LoVo (cell line): Measurements from ENCODE around the gene SNX18.

ENCODE experiments used
- DNase-seq: peaks from one replicate; pipeline ENCODE4 v3.0.0-alpha.2; 2016; ENCODE audit warnings: low spot score

SNX18 gene

DNA sequence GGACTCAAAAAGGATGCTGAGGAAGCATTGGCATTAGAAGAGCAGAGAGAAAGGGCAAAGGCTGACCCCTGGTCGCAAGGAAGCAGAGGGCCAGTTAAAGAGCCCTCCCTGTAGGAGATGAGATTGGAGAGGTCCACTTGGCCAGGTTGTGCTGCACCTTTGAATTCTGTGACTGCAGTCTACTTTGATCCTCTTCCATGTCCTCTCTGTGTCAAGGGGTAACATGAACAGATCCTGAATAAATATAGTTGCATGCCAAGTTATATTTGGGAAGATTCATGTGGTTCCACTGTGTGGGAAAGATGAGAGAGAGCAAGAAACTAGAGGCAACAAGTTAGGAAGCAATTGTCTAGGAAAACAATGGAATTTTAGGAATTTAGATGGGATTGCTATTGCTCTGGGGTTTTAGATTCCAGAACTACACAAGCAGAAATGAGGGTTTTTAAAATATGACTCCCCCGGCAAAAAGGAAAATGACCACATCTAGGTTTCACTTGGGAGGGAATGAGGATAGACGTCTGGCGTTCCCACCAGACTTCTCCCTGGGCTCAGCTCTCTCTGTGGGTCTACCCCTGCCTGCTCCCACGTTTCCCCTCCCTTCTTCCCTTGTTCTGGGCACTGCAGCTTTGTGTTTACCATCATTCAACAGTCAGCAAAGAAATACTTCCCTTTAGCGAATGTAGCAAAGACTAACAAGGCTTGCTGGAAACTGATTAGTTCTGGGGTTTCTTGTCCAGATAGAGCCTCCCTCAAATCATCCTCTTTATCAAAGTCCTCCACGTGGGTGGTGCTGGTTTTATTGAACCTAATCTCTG is 63.6 kb downstream of the SNX18 start:
- DNase-seq = no peak

DNA sequence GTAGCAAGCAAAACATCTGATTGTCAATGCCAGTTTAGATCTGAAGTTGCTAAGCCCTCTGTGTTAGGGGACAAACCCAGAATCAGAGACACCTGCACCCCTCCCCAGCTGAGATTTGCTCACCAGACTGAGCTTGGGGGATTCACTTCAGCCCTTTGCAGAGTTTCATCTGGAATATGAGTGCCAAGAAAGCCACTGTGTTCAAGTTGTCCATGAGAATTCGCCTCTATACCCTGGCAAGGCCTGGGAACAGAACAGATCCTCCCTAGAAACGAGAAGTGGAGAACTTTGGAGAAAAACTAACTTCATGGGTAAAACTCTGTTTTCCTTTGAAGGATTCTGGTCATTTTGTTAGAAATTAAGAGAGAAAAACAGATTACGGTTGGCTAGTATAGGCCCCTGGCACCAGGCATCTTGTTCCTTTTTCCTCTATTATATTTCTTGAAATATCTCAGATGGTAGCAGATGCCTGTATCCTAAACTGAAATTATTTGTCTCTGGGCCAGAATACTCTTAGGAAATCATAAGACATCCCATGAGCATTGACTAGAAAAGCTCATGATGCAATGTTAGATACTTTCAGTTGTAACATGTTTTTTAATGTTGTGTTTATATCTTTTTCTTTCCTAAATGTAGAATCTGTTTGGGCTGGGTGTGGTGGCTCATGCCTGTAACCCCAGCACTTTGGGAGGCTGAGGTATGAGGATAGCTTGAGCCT is 64.4 kb downstream of the SNX18 start:
- DNase-seq = no peak

GRCh38 chr5:54586336-54586735 is 68.8 kb downstream of the SNX18 start:
- DNase-seq = no peak

DNA sequence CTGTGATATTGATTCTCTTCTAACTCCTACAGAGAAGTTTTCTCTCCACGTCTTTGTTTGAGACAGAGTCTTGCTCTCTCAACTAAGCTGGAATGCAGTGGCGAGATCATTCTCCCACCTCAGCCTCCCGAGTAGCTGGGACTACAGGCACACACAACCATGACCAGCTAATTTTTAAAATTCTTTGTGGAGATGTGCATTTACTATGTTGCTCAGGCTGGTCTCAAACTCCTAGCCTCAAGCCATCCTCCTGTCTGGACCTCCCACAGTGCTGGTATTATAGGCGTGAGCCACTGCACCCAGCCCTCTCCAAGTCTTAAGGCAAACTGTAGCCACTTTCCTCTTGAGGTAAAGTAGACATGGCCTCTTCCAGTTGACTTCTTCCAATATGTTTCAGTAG is 72.2 kb downstream of the SNX18 start:
- no peak for DNase-seq

GRCh38 chr5:54590824-54591223 is 73.3 kb downstream of the SNX18 start:
- no peak for DNase-seq

DNA sequence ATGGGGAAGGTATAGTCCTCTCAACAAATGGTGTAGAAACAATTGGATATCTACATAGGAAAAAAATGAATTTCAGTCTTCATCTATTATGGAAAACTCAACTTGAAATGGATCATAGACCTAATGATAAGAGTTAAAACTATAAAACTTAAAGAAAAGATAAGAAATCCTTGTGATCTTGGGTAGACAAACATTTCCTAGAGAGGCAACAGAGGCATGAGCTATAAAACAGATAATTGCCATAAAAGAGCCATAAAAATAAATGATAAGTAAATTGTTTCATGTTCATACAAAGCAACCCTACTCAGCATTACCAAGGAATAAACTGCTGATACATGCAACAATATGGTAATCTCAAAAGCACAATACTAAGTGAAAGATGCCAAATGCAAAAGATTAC is 76.2 kb downstream of the SNX18 start:
- no peak for DNase-seq

DNA sequence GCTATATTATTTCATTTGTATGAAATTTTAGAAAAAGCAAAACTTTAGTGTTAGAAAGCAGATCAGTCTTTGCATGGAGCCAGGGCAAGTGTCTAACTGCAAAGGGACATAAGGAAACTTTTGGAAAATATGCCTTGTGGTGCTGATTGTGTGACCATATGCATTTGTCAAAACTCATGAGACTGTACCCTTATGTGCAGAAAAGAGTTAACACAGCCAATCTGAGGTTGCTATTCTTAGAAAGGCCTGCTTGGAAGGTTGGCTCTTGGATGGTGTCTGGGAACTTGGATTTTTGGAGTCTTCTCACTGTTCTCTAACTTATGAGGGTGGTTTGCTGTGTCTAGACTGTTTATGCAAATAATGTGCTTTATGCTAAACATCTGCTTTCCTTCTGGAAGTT is 76.6 kb downstream of the SNX18 start:
- no peak for DNase-seq

DNA sequence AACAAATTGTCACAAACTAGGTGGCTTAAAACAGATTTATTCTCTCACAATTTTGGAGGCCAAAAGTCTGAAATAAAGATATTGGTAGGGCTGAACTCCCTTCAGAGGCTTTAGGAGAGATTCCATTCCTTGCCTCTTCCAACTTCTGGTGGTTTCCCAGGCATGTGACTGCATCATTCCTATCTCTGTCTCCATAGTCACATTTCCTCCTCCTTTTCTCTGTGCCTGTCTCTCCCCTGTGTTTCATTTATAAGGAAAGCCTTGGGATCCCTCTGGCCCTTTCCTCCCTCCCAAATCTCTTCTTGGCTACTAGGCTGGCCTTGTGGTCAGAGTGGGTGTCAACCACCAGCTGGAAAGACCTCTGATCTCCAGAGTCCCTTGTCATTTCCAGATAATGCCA is 78.2 kb downstream of the SNX18 start:
- no peak for DNase-seq
